MM.1S (cell line): ENCODE measurements around the gene DHX8.

ENCODE experiments used
- CTCF ChIP-seq: fragments of 300-600 bp; sonication (generic); IDR thresholded peaks from 2 replicates; pipeline ENCODE4 v1.5.1; 2016; ENCODE audit warnings: antibody characterized with exemption, low read length, mixed read lengths
- EZH2 ChIP-seq: fragments of 300-600 bp; sonication (generic); optimal IDR thresholded peaks from 2 replicates; pipeline ENCODE3; 2017; ENCODE audit warnings: low read depth, mild to moderate bottlenecking, antibody characterized with exemption, low read length, mixed read lengths
- EZH2phosphoT487 ChIP-seq: fragments of 300-600 bp; sonication (generic); IDR thresholded peaks from 2 replicates; pipeline ENCODE4 v1.6.1; 2018; ENCODE audit warnings: antibody characterized with exemption, low read length

- TF ChIP-seq CTCF: no peak
- no peak for TF ChIP-seq EZH2
- no peak for TF ChIP-seq EZH2phosphoT487
Measured at GRCh38 chr17:43434902-43435319, 48.9 kb upstream of the DHX8 start.
